Fibroblast of upper back skin (primary cell): ENCODE results near the gene CD99.
"Not testable (repeated sequence)": the region's sequence is repeated elsewhere in the genome, so short reads cannot be mapped to it uniquely, and the experiment has no call there.

Experiments used
- DNase-seq: peaks from one replicate; pipeline ENCODE4 v3.0.0-alpha.2; 2013

The CD99 gene

DNA sequence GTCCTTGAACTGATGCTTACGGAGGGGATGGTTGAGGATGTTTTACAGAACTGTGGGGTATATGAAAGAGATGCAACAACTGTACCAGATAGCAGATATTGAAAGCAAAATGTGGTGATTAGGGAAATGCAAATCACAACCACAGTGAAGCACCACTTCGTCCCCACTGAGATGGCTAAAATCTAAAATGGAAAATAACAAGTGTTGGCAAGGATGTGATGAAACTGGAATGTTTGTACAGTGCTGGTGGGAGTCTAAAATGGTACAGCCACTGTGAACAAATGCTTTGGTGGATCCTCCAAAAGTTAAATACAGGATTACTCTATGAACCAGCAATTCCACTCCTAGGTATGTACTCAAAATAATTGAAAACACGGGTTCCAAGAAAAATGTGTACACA lies 83.7 kb downstream of the CD99 start:
- DNase-seq: no peak

DNA sequence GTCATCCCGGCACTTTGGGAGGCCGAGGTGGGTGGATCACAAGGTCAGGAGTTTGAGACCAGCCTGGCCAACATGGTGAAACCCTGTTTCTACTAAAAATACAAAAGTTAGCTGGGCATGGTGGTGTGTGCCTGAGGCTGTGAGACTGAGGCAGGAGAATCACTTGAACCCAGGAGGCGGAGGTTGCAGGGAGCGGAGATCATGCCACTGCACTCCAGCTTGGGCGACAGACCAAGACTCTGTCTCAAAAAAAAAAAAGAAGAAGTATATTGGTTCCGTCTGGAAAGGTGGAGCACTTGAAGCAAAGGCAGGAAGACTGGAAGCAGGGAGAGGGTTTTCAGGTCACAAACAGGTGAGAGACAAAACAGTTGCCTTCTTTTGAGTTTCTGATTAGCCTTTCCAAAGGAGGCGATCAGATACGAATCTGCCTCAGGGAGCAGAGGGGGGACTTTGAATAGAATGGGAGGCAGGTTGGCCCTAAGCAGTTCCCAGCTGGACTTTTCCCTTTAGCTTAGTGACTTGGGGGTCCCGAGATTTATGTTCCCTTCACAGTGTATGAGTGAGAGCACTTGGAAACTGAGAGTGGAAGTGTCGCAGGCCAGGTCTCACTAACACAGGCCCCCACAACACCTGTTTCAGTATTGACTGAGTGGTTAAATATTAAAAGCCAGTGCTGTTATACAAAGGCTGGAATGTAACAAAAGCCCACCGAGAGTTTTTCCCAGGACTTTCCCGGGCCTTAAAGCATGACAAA lies 89.6 kb downstream of the CD99 start:
- DNase-seq: not testable (repeated sequence)

DNA sequence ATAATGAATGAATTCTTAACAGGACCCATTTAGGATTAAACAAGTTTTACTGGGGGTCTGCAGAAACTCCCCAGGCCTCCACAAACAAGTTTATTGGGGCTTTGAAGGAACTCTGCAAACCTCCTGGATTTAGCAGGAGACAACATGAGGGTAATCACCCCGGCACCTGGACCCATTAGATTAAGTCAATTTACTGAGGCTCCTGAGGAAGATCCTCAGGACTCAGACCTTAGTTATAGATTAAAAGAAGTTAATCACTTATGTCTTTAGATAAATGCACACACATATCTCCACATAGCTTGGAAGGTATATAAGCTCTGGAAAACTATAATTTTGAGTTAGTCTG lies 90.1 kb downstream of the CD99 start:
- DNase-seq: no peak

DNA sequence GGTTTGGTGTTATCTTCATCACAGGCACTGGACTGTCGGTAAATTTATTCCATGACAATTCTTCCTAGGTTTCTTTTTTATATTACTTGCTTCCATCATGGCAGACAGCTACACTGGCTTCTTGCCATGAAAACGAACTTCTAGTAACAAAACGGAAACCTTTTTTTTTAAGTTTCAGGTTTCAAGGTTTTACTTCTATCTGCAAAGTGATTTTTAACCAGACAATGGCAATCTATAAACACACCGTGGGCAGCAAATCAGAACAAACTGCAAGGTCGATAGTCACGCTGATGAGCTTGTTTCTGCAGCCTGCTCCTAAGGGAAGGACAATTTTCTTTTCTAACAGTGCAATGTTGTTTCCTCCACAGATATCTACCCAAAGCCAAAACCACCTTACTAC lies 90.6 kb downstream of the CD99 start:
- no peak for DNase-seq

DNA sequence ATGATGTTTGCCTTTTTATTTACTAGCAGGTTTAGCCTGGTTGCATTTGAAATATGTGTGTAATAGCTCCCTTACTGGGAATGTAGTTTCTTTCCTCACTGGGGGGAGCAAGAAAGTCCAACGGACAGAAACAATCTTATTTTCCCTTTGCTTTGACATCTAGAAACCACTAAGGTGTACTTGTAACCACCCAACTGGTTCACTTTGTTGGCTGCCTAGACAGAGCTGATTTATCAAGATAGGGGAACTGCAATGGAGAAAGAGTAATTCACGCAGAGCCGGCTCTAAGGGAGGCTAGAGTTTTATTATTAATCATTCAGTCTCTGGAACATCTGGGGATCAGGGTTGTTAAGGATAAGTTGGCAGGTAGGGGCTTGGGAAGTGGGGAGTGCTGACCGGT lies 91.1 kb downstream of the CD99 start:
- no peak for DNase-seq

DNA sequence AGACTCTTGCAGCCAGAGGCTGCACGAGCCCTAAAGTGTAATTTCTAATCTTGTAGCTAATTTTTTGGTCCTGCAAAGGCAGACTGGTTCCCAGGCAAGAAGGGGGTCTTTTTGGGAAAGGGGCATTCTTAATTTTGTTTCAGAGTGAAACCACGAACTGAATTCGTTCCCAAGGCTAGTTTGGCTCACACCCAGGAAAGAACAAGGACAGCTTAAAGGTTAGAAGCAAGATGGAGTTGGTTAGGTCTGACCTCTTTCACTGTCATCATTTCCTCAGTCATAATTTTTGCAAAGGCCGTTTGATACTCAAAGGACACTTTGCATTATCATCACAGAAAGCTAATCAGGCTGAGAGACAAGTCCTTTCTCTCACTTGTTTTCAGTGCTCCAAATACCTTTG lies 91.7 kb downstream of the CD99 start:
- no peak for DNase-seq

DNA sequence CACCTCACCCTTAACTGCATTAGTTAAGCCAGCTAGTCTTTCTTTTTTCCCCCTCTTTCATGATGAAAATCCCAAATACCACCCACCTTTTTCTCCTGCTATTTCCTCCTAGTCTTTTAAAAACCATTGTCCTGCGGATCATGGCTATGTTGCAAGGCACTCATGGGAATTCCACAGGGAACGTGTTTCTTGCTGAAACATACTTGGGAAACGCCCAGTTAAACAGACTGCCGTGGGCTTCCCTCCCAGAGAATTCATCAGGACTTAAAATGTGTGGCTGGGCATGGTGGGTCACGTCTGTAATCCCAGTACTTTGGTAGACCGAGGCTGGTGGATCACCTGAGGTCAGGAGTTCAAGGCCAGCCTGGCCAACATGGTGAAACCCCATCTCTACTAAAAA lies 92.9 kb downstream of the CD99 start:
- peak; percentile 18 for DNase-seq

DNA sequence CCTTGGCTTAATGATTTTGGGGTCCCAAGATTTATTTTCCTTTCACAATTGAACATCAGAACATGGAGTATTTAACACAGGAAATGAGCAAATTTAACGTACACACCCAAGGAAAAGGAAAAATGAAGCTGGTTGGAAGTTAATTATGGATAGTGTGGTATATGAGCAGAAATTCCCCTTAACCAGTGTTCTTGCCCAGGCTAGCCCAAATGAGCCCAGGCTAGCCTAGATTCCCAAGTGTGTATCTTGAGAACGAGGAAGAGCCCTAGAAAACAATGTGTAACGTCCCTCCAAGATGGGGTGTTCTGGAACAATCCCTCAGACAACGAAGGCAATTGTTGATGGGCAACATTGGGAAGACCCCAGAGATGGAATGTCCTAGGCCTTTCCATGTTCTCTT lies 94.4 kb downstream of the CD99 start:
- DNase-seq: no peak

DNA sequence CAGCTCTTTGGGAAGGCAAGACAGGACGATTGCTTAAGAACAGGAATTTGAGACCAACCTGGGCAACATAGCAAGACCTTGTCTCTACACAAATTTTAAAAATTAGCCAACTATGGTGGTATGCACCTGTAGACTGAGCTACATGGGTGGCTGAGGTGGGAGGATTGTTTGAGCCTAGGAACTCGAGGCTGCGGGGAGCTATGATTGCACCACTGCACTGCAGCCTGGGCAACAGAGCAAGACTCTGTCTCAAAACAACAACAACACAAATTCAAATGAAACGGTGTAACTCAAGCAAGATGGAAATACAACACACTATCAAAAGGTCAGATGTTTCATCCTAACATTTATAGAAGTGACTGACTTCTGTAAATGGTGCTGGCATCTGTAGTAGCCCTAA lies 97.9 kb downstream of the CD99 start:
- no peak for DNase-seq

DNA sequence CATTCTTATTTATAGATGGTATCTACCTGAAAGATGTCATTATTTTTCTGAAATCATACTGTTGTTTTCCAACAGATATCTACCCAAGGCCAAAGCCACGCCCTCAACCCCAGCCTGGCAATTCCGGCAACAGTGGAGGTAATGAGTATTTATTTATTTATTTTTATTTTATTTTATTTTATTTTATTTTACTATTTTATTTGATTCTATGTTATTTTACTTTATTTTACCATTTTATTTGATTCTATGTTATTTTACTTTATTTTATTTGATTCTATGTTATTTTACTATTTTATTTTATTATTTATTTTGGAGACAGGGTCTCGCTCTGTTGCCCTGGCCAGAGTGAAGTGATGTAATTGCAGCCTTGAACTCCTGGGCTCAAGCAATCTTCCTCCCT lies 98.5 kb downstream of the CD99 start:
- no peak for DNase-seq
